GM23338 (cell line): ENCODE data around the gene ABCA7. TPM values are rescaled to one million over a fixed set of nuclear protein-coding genes. Genes with fewer than 3 reads are reported as not detected.

Experiments
- ATAC-seq: fragments of 200-7000 bp; cut with Tn5 transposase; 3 replicates; pipeline ENCODE4 v1.9.1; 2020
- DNase-seq: peaks from one replicate; pipeline ENCODE4 v3.0.0-alpha.2; 2015; ENCODE audit warnings: low spot score
- H2AFZ ChIP-seq: fragments of 200-600 bp; sonication (generic); 2 replicates; pipeline ENCODE4 v1.8.0; 2016; ENCODE audit warnings: antibody characterized with exemption, mild to moderate bottlenecking, moderate library complexity
- H3F3A ChIP-seq: fragments of 200-600 bp; sonication (generic); replicated peaks from 2 replicates; pipeline ENCODE4 v1.8.0; 2017; ENCODE audit warnings: antibody characterized with exemption, mixed run types, low read depth
- H3K27ac ChIP-seq: fragments of 200-600 bp; sonication (generic); 2 replicates; pipeline ENCODE4 v1.6.1; 2016; ENCODE audit warnings: low read depth
- H3K27me3 ChIP-seq: fragments of 200-600 bp; sonication (generic); 2 replicates; pipeline ENCODE4 v1.8.0; 2016; ENCODE audit warnings: mild to moderate bottlenecking, mixed run types, moderate library complexity; ENCODE audit not compliant: insufficient read depth
- H3K36me3 ChIP-seq: fragments of 200-600 bp; sonication (generic); 2 replicates; pipeline ENCODE4 v1.8.0; 2016; ENCODE audit warnings: mild to moderate bottlenecking; ENCODE audit not compliant: insufficient read depth
- H3K4me1 ChIP-seq: fragments of 200-600 bp; sonication (generic); 2 replicates; pipeline ENCODE4 v1.8.0; 2016; ENCODE audit warnings: mild to moderate bottlenecking, moderate library complexity; ENCODE audit not compliant: insufficient read depth
- H3K4me2 ChIP-seq: fragments of 200-600 bp; sonication (generic); 2 replicates; pipeline ENCODE4 v1.7.1; 2017; ENCODE audit warnings: mixed run types
- H3K4me3 ChIP-seq: fragments of 200-600 bp; sonication (generic); 2 replicates; pipeline ENCODE4 v1.6.1; 2016; ENCODE audit warnings: mixed run types
- H3K79me2 ChIP-seq: fragments of 200-600 bp; sonication (generic); replicated peaks from 2 replicates; pipeline ENCODE4 v1.8.0; 2017; ENCODE audit warnings: mild to moderate bottlenecking; ENCODE audit not compliant: insufficient read depth
- H3K9me2 ChIP-seq: fragments of 200-600 bp; sonication (generic); 2 replicates; pipeline ENCODE4 v1.8.0; 2017; ENCODE audit not compliant: insufficient read depth
- H4K20me1 ChIP-seq: fragments of 200-600 bp; sonication (generic); replicated peaks from 2 replicates; pipeline ENCODE4 v1.8.0; 2017; ENCODE audit warnings: mild to moderate bottlenecking; ENCODE audit not compliant: insufficient read depth
- H3K27ac Mint-ChIP-seq: 2 replicates; pipeline ENCODE4 v1.8.0; 2020; ENCODE audit warnings: inconsistent platforms, mild to moderate bottlenecking, moderate library complexity, mixed read lengths
- H3K27me3 Mint-ChIP-seq: 3 replicates; pipeline ENCODE4 v1.8.0; 2022; ENCODE audit warnings: low read depth, mild to moderate bottlenecking, moderate library complexity, mixed read lengths, inconsistent platforms; ENCODE audit not compliant: insufficient read depth, poor library complexity
- H3K36me3 Mint-ChIP-seq: 3 replicates; pipeline ENCODE4 v1.8.0; 2021; ENCODE audit warnings: low read depth, mild to moderate bottlenecking, inconsistent platforms, moderate library complexity, mixed read lengths
- H3K4me1 Mint-ChIP-seq: 3 replicates; pipeline ENCODE4 v1.8.0; 2020; ENCODE audit warnings: mild to moderate bottlenecking, inconsistent platforms, mixed read lengths
- H3K4me3 Mint-ChIP-seq: 3 replicates; pipeline ENCODE4 v1.8.0; 2021; ENCODE audit warnings: moderate library complexity, mild to moderate bottlenecking, inconsistent platforms, mixed read lengths
- H3K9me3 Mint-ChIP-seq: 3 replicates; pipeline ENCODE4 v1.8.0; 2020; ENCODE audit warnings: moderate library complexity, mild to moderate bottlenecking, inconsistent platforms, mixed read lengths
- CREB1 ChIP-seq: fragments of 250-450 bp; sonication (Bioruptor Pico); IDR thresholded peaks from 2 replicates; pipeline ENCODE4 v1.5.0; 2020; ENCODE audit warnings: low read depth, mild to moderate bottlenecking, moderate library complexity
- ETS1 ChIP-seq: IDR thresholded peaks from 2 replicates; pipeline ENCODE4 v1.6.1; 2016; ENCODE audit warnings: antibody characterized with exemption
- EZH2 ChIP-seq: fragments of 200-600 bp; sonication (generic); IDR thresholded peaks from one replicate; pipeline ENCODE4 v1.8.0; 2017; ENCODE audit warnings: antibody characterized with exemption, mild to moderate bottlenecking, low read depth; ENCODE audit not compliant: unreplicated experiment
- NANOG ChIP-seq: IDR thresholded peaks from 2 replicates; pipeline ENCODE4 v1.6.1; 2016; ENCODE audit warnings: antibody characterized with exemption, borderline replicate concordance
- POLR2AphosphoS5 ChIP-seq: IDR thresholded peaks from 2 replicates; pipeline ENCODE4 v1.6.1; 2016; ENCODE audit warnings: antibody characterized with exemption, low read depth
- REST ChIP-seq: IDR thresholded peaks from one replicate; pipeline ENCODE4 v1.6.1; 2018; ENCODE audit warnings: antibody characterized with exemption; ENCODE audit not compliant: unreplicated experiment
- ZNF114 ChIP-seq: fragments of 250-450 bp; sonication (Bioruptor Pico); IDR thresholded peaks from 2 replicates; pipeline ENCODE4 v1.5.0; 2020; ENCODE audit warnings: mild to moderate bottlenecking, moderate library complexity
- ZNF462 ChIP-seq: fragments of 250-450 bp; sonication (Bioruptor Pico); IDR thresholded peaks from 2 replicates; pipeline ENCODE4 v1.5.0; 2020; ENCODE audit warnings: mild to moderate bottlenecking, moderate library complexity
- polyA plus RNA-seq: library from polyadenylated mRNA; unstranded; fragments of >200 nt; fragmentation: Nextera tagmentation; extraction: Ambion mirVana; gene quantifications from 2 replicates; pipeline ENCODE4 v1.2.1, GENCODE V29; 2016
- total RNA-seq: library from RNA; depleted of rRNA; stranded (reverse); fragments of >200 nt; shearing (Covaris generic); gene quantifications from 2 replicates; pipeline ENCODE4 v1.2.3, GENCODE V29; 2014

Gene ABCA7
- total and polyA plus RNA-seq, 2 experiments from 2014 or later, result 22.2 to 27.4 TPM

- TF ChIP-seq POLR2AphosphoS5, result no peak
- no peak overlapping the region for H3K4me3 ChIP-seq
- no peaks in the 10 kb centered on the region for H3K9me2 ChIP-seq
- Mint-ChIP-seq H3K27ac (no peak overlapping the region), H3K36me3 (peaks cover 31% of the 10 kb centered on the region), H3K9me3 (peaks cover 20% of the 10 kb centered on the region), H3K4me1 (no peaks in the 10 kb centered on the region), H3K27me3 (peaks cover 21% of the 10 kb centered on the region), H3K4me3 (no peak overlapping the region; the same call in 2 of the 3 replicates)
- H3K27me3 ChIP-seq, result no peaks in the 10 kb centered on the region
- H3K4me1 ChIP-seq, result no peaks in the 10 kb centered on the region
- DNase-seq (no peak), ATAC-seq (no peak)
- no peaks in the 10 kb centered on the region for H3K79me2 ChIP-seq
- no peak overlapping the region for H2AFZ ChIP-seq
- no peaks in the 10 kb centered on the region for H4K20me1 ChIP-seq
- H3F3A ChIP-seq, result no peaks in the 10 kb centered on the region; the same call in 1 of the 2 replicates
- H3K4me2 ChIP-seq, result no peak overlapping the region
- H3K27ac ChIP-seq, result no peak overlapping the region
- H3K36me3 ChIP-seq, result peaks cover 8% of the 10 kb centered on the region; the same call in 1 of the 2 replicates
Measured at GRCh38 chr19:1052349-1052975, 12.6 kb downstream of the ABCA7 start.

GRCh38 chr19:1053176-1054101 is 13.5 kb downstream of the ABCA7 start:
- Histone ChIP-seq H3K27me3 (no peaks in the 10 kb centered on the region), H3K9me2 (no peaks in the 10 kb centered on the region), H4K20me1 (no peaks in the 10 kb centered on the region), H3F3A (no peaks in the 10 kb centered on the region; the same call in 1 of the 2 replicates), H3K27ac (no peak overlapping the region), H3K4me2 (no peak overlapping the region), H3K4me1 (no peaks in the 10 kb centered on the region), H3K36me3 (peaks cover 15% of the 10 kb centered on the region), H3K79me2 (no peaks in the 10 kb centered on the region), H3K4me3 (no peak overlapping the region), H2AFZ (no peak overlapping the region)
- no peak for ATAC-seq
- Mint-ChIP-seq H3K4me1 (no peaks in the 10 kb centered on the region), H3K27ac (no peak overlapping the region), H3K4me3 (no peak overlapping the region; the same call in 2 of the 3 replicates), H3K36me3 (peaks cover 41% of the 10 kb centered on the region), H3K9me3 (peaks cover 30% of the 10 kb centered on the region), H3K27me3 (peaks cover 18% of the 10 kb centered on the region)
- no peak for DNase-seq
- TF ChIP-seq POLR2AphosphoS5 (no peak), CREB1 (CRISPR knock-in tag) (no peak), NANOG (no peak), ZNF114 (CRISPR knock-in tag) (no peak), ZNF462 (CRISPR knock-in tag) (no peak), ETS1 (no peak), EZH2 (no peak), REST (no peak)
